Vagina (tissue), 2 donors: ENCODE results near the gene STK11IP.

Experiments
- POLR2AphosphoS5 ChIP-seq, 2 donors: sonication (generic); formaldehyde crosslinking; IDR thresholded peaks; one replicate each; pipeline ENCODE4 v1.9.0; 2017; ENCODE audit warnings: antibody characterized with exemption in 2 of 2, mild to moderate bottlenecking in 2 of 2, low read depth in 1 of 2; ENCODE audit not compliant: insufficient read depth in 1 of 2
- TF ChIP-seq, protein P1 (sequence below), 3 experiments: fragments of 450-650 bp in 2 of 3; fragments of 200-600 bp in 1 of 3; sonication (generic) in 1 of 3; IDR thresholded peaks; one replicate each; pipeline ENCODE4 v1.5.1; 2017 to 2019; ENCODE audit warnings: antibody characterized with exemption in 3 of 3, mild to moderate bottlenecking in 2 of 3, moderate library complexity in 2 of 3

DNA sequence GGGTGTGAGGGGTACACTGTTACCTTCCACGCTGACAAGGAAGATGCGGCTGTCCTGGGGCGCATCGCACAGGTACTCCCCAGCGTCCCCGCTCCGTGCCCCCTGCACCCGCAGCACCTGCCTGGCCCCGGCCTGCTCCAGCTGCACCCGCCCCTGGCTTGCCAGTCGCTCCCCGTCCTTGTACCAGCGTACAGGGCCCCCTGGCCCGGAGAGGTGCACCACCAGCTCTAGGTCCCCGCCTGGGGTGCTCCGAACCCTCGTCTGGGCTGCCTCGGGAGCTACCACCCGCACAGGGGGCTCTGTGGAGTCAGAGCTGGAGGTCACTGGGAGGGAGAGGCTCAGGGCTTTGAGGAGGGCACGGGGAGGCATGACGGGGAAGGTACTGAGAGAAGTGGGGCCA lies 40.3 kb upstream of the STK11IP start:
- TF ChIP-seq POLR2AphosphoS5 (IDR thresholded peaks at IDR 0.05; ENCODE audit: insufficient read depth in 1 of 2, low read depth in 1 of 2): no peak
- TF ChIP-seq, protein P1, sequence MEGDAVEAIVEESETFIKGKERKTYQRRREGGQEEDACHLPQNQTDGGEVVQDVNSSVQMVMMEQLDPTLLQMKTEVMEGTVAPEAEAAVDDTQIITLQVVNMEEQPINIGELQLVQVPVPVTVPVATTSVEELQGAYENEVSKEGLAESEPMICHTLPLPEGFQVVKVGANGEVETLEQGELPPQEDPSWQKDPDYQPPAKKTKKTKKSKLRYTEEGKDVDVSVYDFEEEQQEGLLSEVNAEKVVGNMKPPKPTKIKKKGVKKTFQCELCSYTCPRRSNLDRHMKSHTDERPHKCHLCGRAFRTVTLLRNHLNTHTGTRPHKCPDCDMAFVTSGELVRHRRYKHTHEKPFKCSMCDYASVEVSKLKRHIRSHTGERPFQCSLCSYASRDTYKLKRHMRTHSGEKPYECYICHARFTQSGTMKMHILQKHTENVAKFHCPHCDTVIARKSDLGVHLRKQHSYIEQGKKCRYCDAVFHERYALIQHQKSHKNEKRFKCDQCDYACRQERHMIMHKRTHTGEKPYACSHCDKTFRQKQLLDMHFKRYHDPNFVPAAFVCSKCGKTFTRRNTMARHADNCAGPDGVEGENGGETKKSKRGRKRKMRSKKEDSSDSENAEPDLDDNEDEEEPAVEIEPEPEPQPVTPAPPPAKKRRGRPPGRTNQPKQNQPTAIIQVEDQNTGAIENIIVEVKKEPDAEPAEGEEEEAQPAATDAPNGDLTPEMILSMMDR (IDR thresholded peaks at IDR 0.05): no peak
